ENCODE data around the gene HNRNPA1L2.
A peak's percentile ranks its signal among the peaks of the same experiment; 100 is the strongest.
"Not testable (repeated sequence)": the region's sequence is repeated elsewhere in the genome, so short reads cannot be mapped to it uniquely, and the experiment has no call there.

HNRNPA1L2 gene

DNA sequence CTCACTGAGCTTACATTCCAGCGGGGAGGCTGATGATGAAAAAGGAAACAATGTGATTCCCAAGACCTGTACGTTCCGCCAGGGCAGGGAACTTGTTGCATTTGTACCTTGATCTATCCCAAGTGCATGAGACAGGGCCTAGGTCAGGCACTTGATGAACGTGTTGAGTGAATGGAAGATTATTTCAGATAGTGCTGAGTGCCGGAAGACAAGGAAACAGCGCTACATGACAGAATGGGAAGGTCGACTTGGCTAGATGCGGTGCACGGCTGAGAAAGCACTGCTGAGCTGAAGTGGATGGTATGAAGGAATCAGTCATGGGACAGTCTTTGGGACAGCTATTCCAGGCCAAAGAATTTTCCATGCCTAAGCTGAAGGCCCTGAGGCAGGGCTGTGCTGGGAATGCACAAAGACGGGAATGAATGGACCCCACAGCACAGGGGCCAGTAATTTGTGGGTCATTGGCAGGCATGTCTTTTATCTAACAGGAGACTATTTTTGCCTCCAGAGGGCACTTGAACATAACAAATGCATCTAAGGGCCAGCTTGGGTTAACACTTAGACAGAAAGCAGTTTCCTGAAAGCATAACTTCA is 33.1 kb upstream of the HNRNPA1L2 start:
- not testable (repeated sequence) for H3K27me3 ChIP-seq (ENCODE audit: insufficient read depth, low read length); H3K27ac ChIP-seq (ENCODE audit: low read length); H3K4me3 ChIP-seq (ENCODE audit: low read length); H3K9ac ChIP-seq (ENCODE audit: low read depth, low read length); H3K9me3 ChIP-seq (ENCODE audit: insufficient read depth, low read depth, low read length); H3K4me1 ChIP-seq (ENCODE audit: insufficient read depth, low read length); H3K36me3 ChIP-seq (ENCODE audit: insufficient read depth, low read depth, low read length)

DNA sequence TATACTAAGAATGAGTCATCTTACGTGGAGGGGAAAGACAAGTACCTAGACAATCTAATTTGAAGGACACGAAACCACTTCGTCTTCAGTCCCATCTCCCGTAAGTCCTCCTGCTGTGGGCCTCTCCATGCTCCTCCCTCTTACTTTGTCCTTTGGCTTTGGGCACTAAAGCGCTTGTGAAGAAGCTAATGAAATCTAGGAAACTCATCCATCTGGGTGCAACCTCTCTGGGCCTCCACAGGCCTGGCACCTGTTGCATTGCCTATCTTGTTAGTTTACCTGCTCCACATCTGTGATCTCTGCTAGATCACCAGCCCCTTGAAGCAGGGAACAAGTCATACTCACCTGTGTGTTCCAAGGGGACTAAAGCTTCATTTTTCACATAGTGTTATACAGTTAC is 32.1 kb upstream of the HNRNPA1L2 start:
- H3K9me3 ChIP-seq (ENCODE audit: insufficient read depth, low read depth, low read length); H3K9ac ChIP-seq (ENCODE audit: low read depth, low read length); H3K36me3 ChIP-seq (ENCODE audit: insufficient read depth, low read depth, low read length); H3K4me3 ChIP-seq (ENCODE audit: low read length); H3K4me1 ChIP-seq (ENCODE audit: insufficient read depth, low read length); H3K27ac ChIP-seq (ENCODE audit: low read length); H3K27me3 ChIP-seq (ENCODE audit: insufficient read depth, low read length): not testable (repeated sequence)

GRCh38 chr13:52615134-52615801 is 27.0 kb upstream of the HNRNPA1L2 start:
- H3K4me1 ChIP-seq (ENCODE audit: insufficient read depth, low read length) = 0 out of 2 replicates have a peak, but pooled peaks cover 1% of the 10 kb centered on the region
- H3K27ac ChIP-seq (ENCODE audit: low read length) = no peak overlapping the region
- H3K4me3 ChIP-seq (ENCODE audit: low read length) = no peak overlapping the region
- H3K9me3 ChIP-seq (ENCODE audit: insufficient read depth, low read depth, low read length) = no peaks in the 10 kb centered on the region
- no peak overlapping the region for H3K9ac ChIP-seq (ENCODE audit: low read depth, low read length)
- no peaks in the 10 kb centered on the region for H3K27me3 ChIP-seq (ENCODE audit: insufficient read depth, low read length)
- H3K36me3 ChIP-seq (ENCODE audit: insufficient read depth, low read depth, low read length) = no peaks in the 10 kb centered on the region

- Histone ChIP-seq H3K9ac (ENCODE audit: low read depth, low read length) (no peak overlapping the region), H3K9me3 (ENCODE audit: insufficient read depth, low read depth, low read length) (no peaks in the 10 kb centered on the region)
These were observed 26.4 kb upstream of the HNRNPA1L2 start for GRCh38 chr13:52615812-52616211.

DNA sequence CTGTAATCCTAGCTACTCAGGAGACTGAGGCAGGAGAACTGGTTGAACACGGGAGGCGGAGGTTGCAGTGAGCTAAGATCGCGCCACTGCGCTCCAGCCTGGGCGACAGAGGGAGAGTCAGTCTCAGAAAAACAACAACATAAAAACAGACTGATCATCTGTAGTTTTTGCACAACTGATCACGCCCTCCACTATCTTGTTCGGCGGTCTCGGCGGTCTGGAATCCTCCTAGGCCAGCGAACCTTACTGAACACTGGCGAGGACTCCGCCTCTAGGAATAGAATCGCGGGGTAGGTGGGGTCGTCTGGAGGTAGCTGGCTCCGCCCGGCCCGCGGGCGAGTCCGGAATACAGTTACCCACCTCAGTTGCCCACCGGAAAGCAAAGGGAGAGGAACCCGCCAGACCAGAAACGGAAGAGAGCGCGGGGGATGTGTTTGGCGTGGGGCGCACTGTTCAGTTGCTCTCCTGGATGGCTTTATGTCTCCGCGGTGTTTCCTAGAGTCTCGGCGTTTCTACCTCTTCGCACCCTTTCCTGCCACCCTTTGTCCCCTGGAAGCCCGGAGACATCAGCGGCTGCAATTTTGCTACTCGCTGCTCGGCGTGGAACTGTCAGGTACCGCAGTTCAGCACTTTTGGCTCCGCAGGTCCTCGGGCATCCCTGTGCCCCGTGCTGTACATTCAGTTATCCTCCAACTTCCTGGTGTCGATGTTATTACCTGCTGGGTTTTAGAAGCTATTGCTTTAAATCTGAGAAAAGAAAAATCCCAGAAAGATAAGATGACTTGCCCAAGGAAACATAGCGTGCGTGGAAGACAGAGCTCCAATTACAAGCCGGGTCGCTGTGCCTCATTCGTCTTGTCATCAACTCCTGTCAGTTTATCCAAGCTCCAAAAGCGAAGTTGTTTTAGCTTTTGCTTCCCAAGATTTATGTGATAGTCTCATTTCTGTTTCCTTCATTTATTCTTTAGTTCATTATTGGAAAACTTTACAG is 24.9 kb upstream of the HNRNPA1L2 start:
- peak overlapping the region; percentile 98 for H3K4me3 ChIP-seq (ENCODE audit: low read length)
- H3K27ac ChIP-seq (ENCODE audit: low read length) = no peak overlapping the region
- peak overlapping the region; percentile 85; the same call in 1 of the 2 replicates for H3K9ac ChIP-seq (ENCODE audit: low read depth, low read length)
- H3K27me3 ChIP-seq (ENCODE audit: insufficient read depth, low read length) = no peaks in the 10 kb centered on the region
- no peaks in the 10 kb centered on the region for H3K9me3 ChIP-seq (ENCODE audit: insufficient read depth, low read depth, low read length)
- 0 out of 2 replicates have a peak, but pooled peaks cover 2% of the 10 kb centered on the region for H3K4me1 ChIP-seq (ENCODE audit: insufficient read depth, low read length)
- H3K36me3 ChIP-seq (ENCODE audit: insufficient read depth, low read depth, low read length) = no peaks in the 10 kb centered on the region

More at GRCh38 chr13:52615812-52616211, 26.4 kb upstream of the HNRNPA1L2 start:
- H3K36me3 ChIP-seq (ENCODE audit: insufficient read depth, low read depth, low read length) = no peaks in the 10 kb centered on the region
- H3K4me3 ChIP-seq (ENCODE audit: low read length) = no peak overlapping the region
- H3K27me3 ChIP-seq (ENCODE audit: insufficient read depth, low read length) = no peaks in the 10 kb centered on the region
- no peak overlapping the region for H3K27ac ChIP-seq (ENCODE audit: low read length)
- H3K4me1 ChIP-seq (ENCODE audit: insufficient read depth, low read length) = 0 out of 2 replicates have a peak, but pooled peaks cover 2% of the 10 kb centered on the region

DNA sequence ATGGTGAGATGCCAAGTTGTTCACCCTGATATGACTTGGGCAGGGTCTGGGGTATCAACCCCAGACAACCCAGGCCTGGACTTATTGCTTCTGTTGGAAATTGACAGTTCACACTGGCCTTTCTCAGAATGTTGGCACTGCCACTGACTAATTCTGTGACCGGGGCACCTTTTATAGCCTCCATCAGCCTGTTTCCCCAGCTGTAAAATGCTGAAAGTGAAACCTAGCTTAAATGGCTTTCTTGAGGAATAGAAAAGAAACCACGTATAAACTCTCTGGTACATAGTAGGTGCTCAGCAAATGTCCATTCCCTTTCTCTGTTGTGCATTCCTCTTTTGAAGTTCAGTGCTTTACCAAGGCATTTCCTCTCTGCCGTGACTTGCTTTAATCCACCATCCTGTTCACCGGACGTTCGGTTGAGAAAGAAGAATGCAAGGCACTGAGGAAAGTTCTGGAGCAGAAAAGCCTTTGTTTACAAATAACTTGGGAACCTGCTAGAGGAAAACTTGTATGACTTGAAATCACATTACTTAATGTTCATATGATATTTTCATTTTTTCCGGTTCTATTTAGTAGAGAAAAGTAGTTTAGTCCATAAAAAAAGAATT is 11.0 kb upstream of the HNRNPA1L2 start:
- not testable (repeated sequence) for H3K27ac ChIP-seq (ENCODE audit: low read length); H3K4me1 ChIP-seq (ENCODE audit: insufficient read depth, low read length); H3K9me3 ChIP-seq (ENCODE audit: insufficient read depth, low read depth, low read length); H3K4me3 ChIP-seq (ENCODE audit: low read length); H3K9ac ChIP-seq (ENCODE audit: low read depth, low read length); H3K27me3 ChIP-seq (ENCODE audit: insufficient read depth, low read length)
- peaks cover 27% of the 10 kb centered on the region for H3K36me3 ChIP-seq (ENCODE audit: insufficient read depth, low read depth, low read length)

GRCh38 chr13:52638666-52639328 is 3.4 kb upstream of the HNRNPA1L2 start:
- no peak overlapping the region for H3K4me3 ChIP-seq (ENCODE audit: low read length)
- peaks cover 11% of the 10 kb centered on the region for H3K4me1 ChIP-seq (ENCODE audit: insufficient read depth, low read length)
- H3K9ac ChIP-seq (ENCODE audit: low read depth, low read length) = no peak overlapping the region
- H3K27me3 ChIP-seq (ENCODE audit: insufficient read depth, low read length) = no peaks in the 10 kb centered on the region
- no peaks in the 10 kb centered on the region for H3K9me3 ChIP-seq (ENCODE audit: insufficient read depth, low read depth, low read length)
- peaks cover 17% of the 10 kb centered on the region; the same call in 1 of the 2 replicates for H3K36me3 ChIP-seq (ENCODE audit: insufficient read depth, low read depth, low read length)
- no peak overlapping the region for H3K27ac ChIP-seq (ENCODE audit: low read length)

- H3K9me3 ChIP-seq (ENCODE audit: insufficient read depth, low read depth, low read length) = no peaks in the 10 kb centered on the region
- no peaks in the 10 kb centered on the region for H3K4me1 ChIP-seq (ENCODE audit: insufficient read depth, low read length)
- no peak overlapping the region for H3K27ac ChIP-seq (ENCODE audit: low read length)
- H3K36me3 ChIP-seq (ENCODE audit: insufficient read depth, low read depth, low read length) = peaks cover 10% of the 10 kb centered on the region; the same call in 1 of the 2 replicates
- no peak overlapping the region for H3K4me3 ChIP-seq (ENCODE audit: low read length)
- H3K27me3 ChIP-seq (ENCODE audit: insufficient read depth, low read length) = no peaks in the 10 kb centered on the region
- H3K9ac ChIP-seq (ENCODE audit: low read depth, low read length) = no peak overlapping the region
These were observed 1.9 kb downstream of the HNRNPA1L2 start for GRCh38 chr13:52644108-52644507.

DNA sequence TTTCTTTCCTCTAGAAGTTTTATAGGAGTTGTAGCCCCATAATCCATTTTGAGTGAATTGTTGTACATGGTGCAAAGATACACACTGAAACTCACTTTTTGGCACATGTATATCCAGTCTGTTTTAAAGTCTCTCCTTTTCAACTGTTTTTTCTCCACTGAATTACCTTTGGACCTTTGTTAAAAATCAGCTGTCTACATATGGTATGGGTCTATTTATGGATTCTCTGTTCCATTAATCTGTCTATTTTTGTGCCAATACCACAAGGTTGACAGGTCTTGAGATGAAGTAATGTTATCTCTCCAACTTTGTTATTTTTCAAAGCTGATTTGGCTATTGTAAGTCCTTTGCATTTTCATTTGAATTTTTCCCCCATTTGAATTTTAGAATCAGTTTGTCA is 4.7 kb downstream of the HNRNPA1L2 start:
- Histone ChIP-seq H3K4me1 (ENCODE audit: insufficient read depth, low read length) (no peaks in the 10 kb centered on the region), H3K9me3 (ENCODE audit: insufficient read depth, low read depth, low read length) (no peaks in the 10 kb centered on the region), H3K4me3 (ENCODE audit: low read length) (no peak overlapping the region), H3K27ac (ENCODE audit: low read length) (no peak overlapping the region), H3K27me3 (ENCODE audit: insufficient read depth, low read length) (no peaks in the 10 kb centered on the region), H3K36me3 (ENCODE audit: insufficient read depth, low read depth, low read length) (peaks cover 14% of the 10 kb centered on the region), H3K9ac (ENCODE audit: low read depth, low read length) (no peak overlapping the region)

DNA sequence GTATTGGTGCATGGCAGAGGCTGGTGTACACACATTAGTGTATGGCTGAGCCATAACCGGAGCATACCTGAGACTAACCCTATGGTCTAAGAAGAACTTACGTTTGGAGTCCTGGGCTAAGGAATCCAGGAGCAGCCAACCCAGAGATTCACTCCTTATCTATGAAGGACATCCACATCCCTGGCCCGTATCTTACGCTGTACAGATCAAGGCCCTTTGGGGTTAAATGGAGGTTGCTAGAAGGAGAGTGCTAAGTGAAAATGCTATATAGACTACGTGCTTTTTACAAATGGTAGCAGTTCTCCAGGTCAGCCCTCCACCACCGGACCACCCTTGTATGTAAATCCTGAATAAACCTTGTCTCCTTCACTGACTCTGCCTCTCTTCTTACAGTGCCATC is 8.5 kb downstream of the HNRNPA1L2 start:
- peak overlapping the region; percentile 100 for H3K27ac ChIP-seq (ENCODE audit: low read length)
- H3K9me3 ChIP-seq (ENCODE audit: insufficient read depth, low read depth, low read length) = no peaks in the 10 kb centered on the region
- peaks cover 26% of the 10 kb centered on the region for H3K36me3 ChIP-seq (ENCODE audit: insufficient read depth, low read depth, low read length)
- H3K4me3 ChIP-seq (ENCODE audit: low read length) = peak overlapping the region; percentile 92
- H3K27me3 ChIP-seq (ENCODE audit: insufficient read depth, low read length) = no peaks in the 10 kb centered on the region
- H3K4me1 ChIP-seq (ENCODE audit: insufficient read depth, low read length) = 0 out of 2 replicates have a peak, but pooled peaks cover 2% of the 10 kb centered on the region
- peak overlapping the region; percentile 98; the same call in 1 of the 2 replicates for H3K9ac ChIP-seq (ENCODE audit: low read depth, low read length)

DNA sequence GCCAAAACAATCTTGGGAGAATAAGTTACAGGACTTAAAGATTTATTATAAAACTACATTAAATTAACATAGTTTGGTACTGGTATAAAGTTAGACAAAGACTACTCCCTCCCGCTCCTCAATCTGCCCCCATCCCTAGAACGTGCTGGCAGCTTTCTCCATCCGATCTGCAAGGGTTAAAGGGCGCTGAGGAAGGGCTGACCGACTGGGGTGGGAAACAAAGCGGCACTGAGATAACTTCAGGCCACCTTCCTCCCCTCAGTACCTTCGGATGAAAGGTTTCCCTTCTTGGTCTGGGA is 9.6 kb downstream of the HNRNPA1L2 start:
- H3K27me3 ChIP-seq (ENCODE audit: insufficient read depth, low read length) = no peaks in the 10 kb centered on the region
- H3K9me3 ChIP-seq (ENCODE audit: insufficient read depth, low read depth, low read length) = no peaks in the 10 kb centered on the region
- H3K4me3 ChIP-seq (ENCODE audit: low read length) = peak overlapping the region; percentile 92
- peak overlapping the region; percentile 98 for H3K9ac ChIP-seq (ENCODE audit: low read depth, low read length)
- H3K36me3 ChIP-seq (ENCODE audit: insufficient read depth, low read depth, low read length) = peaks cover 37% of the 10 kb centered on the region
- peak overlapping the region; percentile 100 for H3K27ac ChIP-seq (ENCODE audit: low read length)
- 0 out of 2 replicates have a peak, but pooled peaks cover 2% of the 10 kb centered on the region for H3K4me1 ChIP-seq (ENCODE audit: insufficient read depth, low read length)

Measured in iPS-20b (cell line).